Progenitor cell of endocrine pancreas (in vitro differentiated cells): ENCODE data around the gene DUOXA1. TPM values are rescaled to one million over a fixed set of nuclear protein-coding genes. Genes with fewer than 3 reads are reported as not detected.

ENCODE experiments used
- DNase-seq: peaks from one replicate; pipeline ENCODE4 v3.0.0; 2021; ENCODE audit warnings: low spot score; ENCODE audit not compliant: unreplicated experiment
- H3K27ac Mint-ChIP-seq: 2 replicates; pipeline ENCODE4 v1.8.0; 2021; ENCODE audit warnings: mild to moderate bottlenecking, moderate library complexity, mixed read lengths
- H3K27me3 Mint-ChIP-seq: 2 replicates; pipeline ENCODE4 v1.8.0; 2021; ENCODE audit warnings: mixed read lengths
- H3K36me3 Mint-ChIP-seq: 2 replicates; pipeline ENCODE4 v1.8.0; 2022; ENCODE audit warnings: mixed read lengths; ENCODE audit not compliant: insufficient read depth
- H3K4me1 Mint-ChIP-seq: 2 replicates; pipeline ENCODE4 v1.8.0; 2021; ENCODE audit warnings: low read depth, mixed read lengths
- H3K4me3 Mint-ChIP-seq: 2 replicates; pipeline ENCODE4 v1.8.0; 2021; ENCODE audit warnings: low read depth, mild to moderate bottlenecking, moderate library complexity, mixed read lengths
- H3K9me3 Mint-ChIP-seq: 2 replicates; pipeline ENCODE4 v1.8.0; 2021; ENCODE audit warnings: low read depth, mixed read lengths
- total RNA-seq: library from RNA; stranded (reverse); gene quantifications from 2 replicates; pipeline ENCODE4 v1.2.1, GENCODE V29; 2021
- TF ChIP-seq, protein P1 (sequence below): fragments of 200-600 bp; sonication (generic); IDR thresholded peaks from one replicate; pipeline ENCODE4 v1.5.0; 2021; ENCODE audit warnings: antibody characterized with exemption, mild to moderate bottlenecking; ENCODE audit not compliant: unreplicated experiment

The DUOXA1 gene
- total RNA-seq, 1 donor from 2014 or later = 1.3 TPM

DNA sequence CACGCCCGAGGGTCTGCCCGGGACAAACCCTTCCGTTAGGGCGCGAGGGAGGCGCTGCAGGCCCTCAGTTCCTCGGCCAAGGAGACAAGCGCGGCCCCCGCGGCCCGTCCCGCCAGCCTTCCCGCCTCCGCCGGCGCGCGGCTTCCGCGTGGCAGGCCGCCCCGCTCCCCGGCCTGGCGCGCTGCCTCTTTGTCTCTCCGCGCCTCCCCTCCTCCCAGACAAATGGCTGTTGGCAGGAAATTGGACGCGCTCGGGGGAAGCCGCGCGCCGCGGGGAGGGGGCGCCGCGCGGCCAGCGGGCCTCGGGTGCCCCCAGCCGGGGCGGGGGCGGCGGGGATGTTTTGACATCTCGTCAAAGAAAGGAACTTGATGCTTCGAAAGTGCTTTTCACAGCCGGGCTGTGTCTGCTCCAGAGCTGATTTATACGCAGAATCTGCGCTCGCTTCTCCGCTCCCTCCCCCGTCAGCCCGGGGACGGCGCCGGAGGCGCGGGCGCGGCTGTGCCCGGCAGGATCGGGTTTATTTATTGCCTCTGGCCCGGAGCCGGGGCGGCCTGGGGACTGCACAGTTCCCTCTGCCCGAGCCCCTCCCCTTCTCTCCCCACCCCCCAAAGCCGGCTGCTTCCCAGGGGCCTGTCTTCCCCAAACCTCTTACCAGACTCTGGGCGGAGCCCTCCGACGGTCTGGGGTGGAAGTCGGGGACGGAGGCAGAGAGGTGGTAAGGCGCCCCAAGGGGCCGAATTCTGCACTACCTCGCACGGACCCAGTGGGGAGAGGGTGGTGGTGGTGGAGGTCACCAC, 37.4 kb upstream of the DUOXA1 start:
- H3K27me3 Mint-ChIP-seq = no peaks in the 10 kb centered on the region
- peak overlapping the region; percentile 78 for H3K27ac Mint-ChIP-seq
- TF ChIP-seq, protein P1, sequence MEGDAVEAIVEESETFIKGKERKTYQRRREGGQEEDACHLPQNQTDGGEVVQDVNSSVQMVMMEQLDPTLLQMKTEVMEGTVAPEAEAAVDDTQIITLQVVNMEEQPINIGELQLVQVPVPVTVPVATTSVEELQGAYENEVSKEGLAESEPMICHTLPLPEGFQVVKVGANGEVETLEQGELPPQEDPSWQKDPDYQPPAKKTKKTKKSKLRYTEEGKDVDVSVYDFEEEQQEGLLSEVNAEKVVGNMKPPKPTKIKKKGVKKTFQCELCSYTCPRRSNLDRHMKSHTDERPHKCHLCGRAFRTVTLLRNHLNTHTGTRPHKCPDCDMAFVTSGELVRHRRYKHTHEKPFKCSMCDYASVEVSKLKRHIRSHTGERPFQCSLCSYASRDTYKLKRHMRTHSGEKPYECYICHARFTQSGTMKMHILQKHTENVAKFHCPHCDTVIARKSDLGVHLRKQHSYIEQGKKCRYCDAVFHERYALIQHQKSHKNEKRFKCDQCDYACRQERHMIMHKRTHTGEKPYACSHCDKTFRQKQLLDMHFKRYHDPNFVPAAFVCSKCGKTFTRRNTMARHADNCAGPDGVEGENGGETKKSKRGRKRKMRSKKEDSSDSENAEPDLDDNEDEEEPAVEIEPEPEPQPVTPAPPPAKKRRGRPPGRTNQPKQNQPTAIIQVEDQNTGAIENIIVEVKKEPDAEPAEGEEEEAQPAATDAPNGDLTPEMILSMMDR = peak; percentile 71

DNA sequence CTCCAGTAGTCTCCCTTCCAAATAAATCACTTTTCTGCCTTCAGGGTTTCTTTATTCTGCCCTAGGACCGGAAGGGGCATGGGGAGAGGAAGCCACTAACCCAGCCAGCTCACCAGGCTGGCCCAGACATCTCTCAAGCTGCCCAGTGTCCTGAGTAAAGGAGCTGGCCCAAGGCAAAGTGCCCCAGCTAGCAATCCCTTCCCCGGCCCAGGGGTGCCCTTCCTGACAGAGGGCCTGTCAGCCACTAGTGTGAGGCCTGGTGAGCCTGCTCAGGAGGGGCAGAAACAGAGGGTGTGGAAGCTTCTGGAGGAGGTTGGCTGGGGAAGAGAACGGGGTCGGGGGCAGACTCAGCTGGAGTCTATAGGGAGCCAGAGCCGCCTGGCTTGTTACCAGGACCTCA, 35.9 kb upstream of the DUOXA1 start:
- Mint-ChIP-seq H3K36me3 (no peaks in the 10 kb centered on the region), H3K27me3 (no peaks in the 10 kb centered on the region), H3K4me3 (peak overlapping the region; percentile 59), H3K4me1 (peaks cover 26% of the 10 kb centered on the region), H3K27ac (peak overlapping the region; percentile 78), H3K9me3 (no peaks in the 10 kb centered on the region)
- no peak for DNase-seq
- TF ChIP-seq, protein P1 = no peak

More for the DNA sequence above, 37.4 kb upstream of the DUOXA1 start:
- DNase-seq = peak; percentile 74
- Mint-ChIP-seq H3K9me3 (no peaks in the 10 kb centered on the region), H3K4me3 (peak overlapping the region; percentile 46), H3K36me3 (peaks cover 1% of the 10 kb centered on the region), H3K4me1 (peaks cover 26% of the 10 kb centered on the region)

DNA sequence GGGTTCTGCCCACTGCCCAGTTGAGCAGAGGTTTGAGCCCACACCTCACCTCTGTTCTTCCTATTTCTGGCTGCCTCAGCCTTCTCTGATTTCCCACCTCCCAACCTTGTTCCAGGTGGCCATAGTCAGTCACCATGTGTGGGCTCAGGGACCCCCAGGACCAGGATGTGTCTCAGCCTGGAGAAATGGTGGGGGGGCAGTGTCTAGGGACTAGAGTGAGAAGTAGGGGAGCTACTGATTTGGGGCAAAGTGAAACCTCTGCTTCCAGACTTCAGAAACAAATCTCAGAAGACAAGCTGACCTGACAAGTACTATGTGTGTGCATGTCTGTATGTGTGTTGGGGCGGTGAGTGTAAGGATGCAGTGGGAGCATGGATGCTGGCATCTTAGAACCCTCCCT, 35.2 kb upstream of the DUOXA1 start:
- no peak for DNase-seq
- TF ChIP-seq, protein P1 = no peak
- peak overlapping the region; percentile 74 for H3K27ac Mint-ChIP-seq
- peak overlapping the region; percentile 35 for H3K4me3 Mint-ChIP-seq
- no peaks in the 10 kb centered on the region for H3K9me3 Mint-ChIP-seq
- peaks cover 3% of the 10 kb centered on the region for H3K27me3 Mint-ChIP-seq
- peaks cover 26% of the 10 kb centered on the region for H3K4me1 Mint-ChIP-seq
- no peaks in the 10 kb centered on the region for H3K36me3 Mint-ChIP-seq

DNA sequence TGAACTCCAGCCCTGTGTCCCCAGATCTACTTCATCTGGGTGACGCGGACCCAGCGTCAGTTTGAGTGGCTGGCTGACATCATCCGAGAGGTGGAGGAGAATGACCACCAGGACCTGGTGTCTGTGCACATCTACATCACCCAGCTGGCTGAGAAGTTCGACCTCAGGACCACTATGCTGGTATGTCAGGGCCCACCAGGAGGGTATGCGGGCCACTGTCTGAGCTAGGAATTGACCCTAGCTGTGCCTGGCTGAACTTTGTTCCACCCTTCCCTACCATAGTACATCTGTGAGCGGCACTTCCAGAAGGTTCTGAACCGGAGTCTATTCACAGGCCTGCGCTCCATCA, 33.8 kb upstream of the DUOXA1 start:
- TF ChIP-seq, protein P1 = no peak
- H3K27ac Mint-ChIP-seq = no peak overlapping the region
- no peaks in the 10 kb centered on the region for H3K36me3 Mint-ChIP-seq
- DNase-seq = no peak
- H3K4me1 Mint-ChIP-seq = peaks cover 26% of the 10 kb centered on the region
- H3K27me3 Mint-ChIP-seq = peaks cover 11% of the 10 kb centered on the region
- no peaks in the 10 kb centered on the region for H3K9me3 Mint-ChIP-seq
- no peak overlapping the region for H3K4me3 Mint-ChIP-seq

DNA sequence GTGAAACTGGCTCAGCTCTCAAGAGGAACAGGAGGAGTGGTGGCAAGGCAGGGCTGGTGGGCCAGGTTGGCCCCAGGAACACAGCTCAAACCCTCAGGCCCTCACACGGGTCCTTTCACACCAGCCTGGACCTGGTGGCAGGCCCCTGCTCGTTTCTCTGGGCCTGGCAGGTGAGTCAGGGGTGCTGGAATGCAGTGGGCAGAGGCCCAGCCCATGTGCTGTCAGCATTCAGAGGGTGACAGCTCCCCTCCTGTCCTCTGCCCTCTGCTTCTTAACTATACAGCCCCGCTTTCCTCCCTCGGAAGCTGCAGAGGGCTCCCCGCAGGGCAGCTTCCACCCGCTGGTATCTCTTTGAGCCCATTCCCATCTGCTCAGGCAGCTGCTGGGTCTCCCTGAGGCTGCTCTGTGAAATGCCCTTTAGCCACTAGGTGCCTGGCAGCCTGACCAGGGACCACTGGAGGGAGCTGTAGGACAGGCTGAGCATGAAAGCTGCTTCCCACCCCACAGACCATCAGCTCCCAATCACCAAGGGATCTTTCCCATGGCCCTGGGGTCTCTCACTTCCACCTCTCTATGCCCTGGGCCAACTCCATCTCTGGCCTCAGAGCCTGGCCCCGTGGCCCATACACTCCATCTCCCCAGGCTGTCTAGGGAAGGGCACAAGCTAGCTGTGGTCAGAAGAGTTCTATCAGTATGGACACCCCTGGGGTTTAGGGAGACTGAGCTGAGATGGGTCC, 33.3 kb upstream of the DUOXA1 start:
- Mint-ChIP-seq H3K27me3 (peaks cover 11% of the 10 kb centered on the region), H3K9me3 (no peaks in the 10 kb centered on the region), H3K4me3 (no peak overlapping the region), H3K36me3 (no peaks in the 10 kb centered on the region), H3K4me1 (peaks cover 28% of the 10 kb centered on the region), H3K27ac (peak overlapping the region; percentile 91)
- TF ChIP-seq, protein P1 = peak; percentile 93
- peak; percentile 69 for DNase-seq
